ENCODE measurements around the gene PTPRA. TPM values are rescaled to one million over a fixed set of nuclear protein-coding genes. Genes with fewer than 3 reads are reported as not detected.

Gene PTPRA
- total RNA-seq, 1 experiment from 2014 or later, result 47.2 TPM

DNA sequence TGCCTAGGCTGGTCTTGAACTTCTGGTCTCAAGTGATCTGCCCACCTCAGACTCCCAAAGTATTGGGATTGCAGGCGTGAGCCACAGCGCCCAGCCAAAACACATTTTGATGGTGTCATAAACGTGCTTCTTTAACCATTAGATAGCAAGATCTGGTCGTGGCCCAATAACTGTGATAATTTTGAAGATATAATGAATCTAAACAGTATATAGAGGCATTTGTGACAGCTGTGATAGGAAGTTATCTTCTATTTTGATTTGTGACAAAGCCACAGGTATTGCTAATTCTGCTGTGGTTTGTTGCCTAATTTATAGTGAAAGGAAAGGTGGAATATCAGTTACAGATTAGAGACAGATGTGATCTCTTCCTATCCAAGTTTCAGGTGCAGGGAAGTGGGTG, 197.4 kb downstream of the PTPRA start:
- CTCF ChIA-PET, result no interaction called here
- Mint-ChIP-seq H3K9me3 (peaks cover 18% of the 10 kb centered on the region), H3K27me3 (ENCODE audit: low read depth) (peaks cover 56% of the 10 kb centered on the region), H3K4me1 (peaks cover 6% of the 10 kb centered on the region), H3K27ac (no peak overlapping the region), H3K4me3 (peak overlapping the region; percentile 31; the same call in 1 of the 2 replicates), H3K36me3 (peaks cover 9% of the 10 kb centered on the region)
- DNase-seq (ENCODE audit: low spot score) (no peak), ATAC-seq (no peak)
- no peak for TF ChIP-seq ZNF423 (CRISPR knock-in tag; IDR thresholded peaks at IDR 0.05)
- TF ChIP-seq ZNF263 (CRISPR knock-in tag; IDR thresholded peaks at IDR 0.05; ENCODE audit: low read depth), result no peak
- TF ChIP-seq ZNF121 (CRISPR knock-in tag; IDR thresholded peaks at IDR 0.05), result no peak
- POLR2A ChIA-PET, result no interaction called here

DNA sequence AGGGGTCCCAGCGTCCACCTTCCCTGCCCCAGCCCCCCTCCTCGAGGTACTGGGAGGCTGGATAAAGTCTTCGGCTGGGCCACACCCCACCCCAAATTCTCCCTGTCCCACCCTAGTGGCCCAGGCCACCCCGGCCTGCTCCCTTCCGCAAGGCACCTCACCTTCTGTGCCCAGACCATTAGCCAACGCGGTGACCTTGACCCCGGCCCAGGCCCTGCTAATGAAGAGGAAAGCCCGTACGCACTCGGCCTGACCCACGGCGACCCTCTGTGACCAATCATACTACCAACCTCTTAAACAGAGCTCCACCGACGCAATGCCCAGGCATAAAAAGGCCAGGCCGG, 198.0 kb downstream of the PTPRA start:
- CTCF ChIA-PET, result interaction anchor here (2.8 kb wide), 1 partner anchor 18 kb away, joined by 16 read pairs; no protein-coding TSS in a partner anchor
- ATAC-seq (no peak), DNase-seq (ENCODE audit: low spot score) (no peak)
- Mint-ChIP-seq H3K4me1 (peaks cover 6% of the 10 kb centered on the region), H3K27me3 (ENCODE audit: low read depth) (peaks cover 56% of the 10 kb centered on the region), H3K27ac (no peak overlapping the region), H3K36me3 (peaks cover 9% of the 10 kb centered on the region), H3K9me3 (peaks cover 19% of the 10 kb centered on the region), H3K4me3 (peak overlapping the region; percentile 31)
- POLR2A ChIA-PET, result no interaction called here
- no peak for TF ChIP-seq ELF4 (CRISPR knock-in tag; IDR thresholded peaks at IDR 0.05; ENCODE audit: low read depth)
- TF ChIP-seq, protein P1, sequence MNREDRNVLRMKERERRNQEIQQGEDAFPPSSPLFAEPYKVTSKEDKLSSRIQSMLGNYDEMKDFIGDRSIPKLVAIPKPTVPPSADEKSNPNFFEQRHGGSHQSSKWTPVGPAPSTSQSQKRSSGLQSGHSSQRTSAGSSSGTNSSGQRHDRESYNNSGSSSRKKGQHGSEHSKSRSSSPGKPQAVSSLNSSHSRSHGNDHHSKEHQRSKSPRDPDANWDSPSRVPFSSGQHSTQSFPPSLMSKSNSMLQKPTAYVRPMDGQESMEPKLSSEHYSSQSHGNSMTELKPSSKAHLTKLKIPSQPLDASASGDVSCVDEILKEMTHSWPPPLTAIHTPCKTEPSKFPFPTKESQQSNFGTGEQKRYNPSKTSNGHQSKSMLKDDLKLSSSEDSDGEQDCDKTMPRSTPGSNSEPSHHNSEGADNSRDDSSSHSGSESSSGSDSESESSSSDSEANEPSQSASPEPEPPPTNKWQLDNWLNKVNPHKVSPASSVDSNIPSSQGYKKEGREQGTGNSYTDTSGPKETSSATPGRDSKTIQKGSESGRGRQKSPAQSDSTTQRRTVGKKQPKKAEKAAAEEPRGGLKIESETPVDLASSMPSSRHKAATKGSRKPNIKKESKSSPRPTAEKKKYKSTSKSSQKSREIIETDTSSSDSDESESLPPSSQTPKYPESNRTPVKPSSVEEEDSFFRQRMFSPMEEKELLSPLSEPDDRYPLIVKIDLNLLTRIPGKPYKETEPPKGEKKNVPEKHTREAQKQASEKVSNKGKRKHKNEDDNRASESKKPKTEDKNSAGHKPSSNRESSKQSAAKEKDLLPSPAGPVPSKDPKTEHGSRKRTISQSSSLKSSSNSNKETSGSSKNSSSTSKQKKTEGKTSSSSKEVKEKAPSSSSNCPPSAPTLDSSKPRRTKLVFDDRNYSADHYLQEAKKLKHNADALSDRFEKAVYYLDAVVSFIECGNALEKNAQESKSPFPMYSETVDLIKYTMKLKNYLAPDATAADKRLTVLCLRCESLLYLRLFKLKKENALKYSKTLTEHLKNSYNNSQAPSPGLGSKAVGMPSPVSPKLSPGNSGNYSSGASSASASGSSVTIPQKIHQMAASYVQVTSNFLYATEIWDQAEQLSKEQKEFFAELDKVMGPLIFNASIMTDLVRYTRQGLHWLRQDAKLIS (CRISPR knock-in tag; IDR thresholded peaks at IDR 0.05; ENCODE audit: borderline replicate concordance), result no peak
- TF ChIP-seq E2F1 (CRISPR knock-in tag; IDR thresholded peaks at IDR 0.05), result no peak
- TF ChIP-seq ZBTB21 (CRISPR knock-in tag; IDR thresholded peaks at IDR 0.05; ENCODE audit: borderline replicate concordance), result no peak
- TF ChIP-seq SMAD4 (CRISPR knock-in tag; IDR thresholded peaks at IDR 0.05), result no peak
- TF ChIP-seq ETV6 (CRISPR knock-in tag; IDR thresholded peaks at IDR 0.05), result no peak
- TF ChIP-seq NFE2L1 (CRISPR knock-in tag; IDR thresholded peaks at IDR 0.05), result no peak
- TF ChIP-seq, protein P2, sequence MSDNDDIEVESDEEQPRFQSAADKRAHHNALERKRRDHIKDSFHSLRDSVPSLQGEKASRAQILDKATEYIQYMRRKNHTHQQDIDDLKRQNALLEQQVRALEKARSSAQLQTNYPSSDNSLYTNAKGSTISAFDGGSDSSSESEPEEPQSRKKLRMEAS (CRISPR knock-in tag; IDR thresholded peaks at IDR 0.05), result no peak

GRCh38 chr20:3071610-3072529, 198.6 kb downstream of the PTPRA start, which contains the start of gene OXT:
Gene OXT (plus strand): TSS chr20:3071620. CDS start chr20:3071656, 36 bp downstream.
- H3K27me3 Mint-ChIP-seq (ENCODE audit: low read depth), result peaks cover 54% of the 10 kb centered on the region
- peak; percentile 67 for ATAC-seq
- peaks cover 9% of the 10 kb centered on the region for H3K36me3 Mint-ChIP-seq
- ChIA-PET POLR2A (interaction anchor here (0.8 kb wide), 1 partner anchor 18 kb away, joined by 6 read pairs; no protein-coding TSS in a partner anchor), CTCF (interaction anchor here (2.8 kb wide), 1 partner anchor 18 kb away, joined by 16 read pairs; no protein-coding TSS in a partner anchor)
- H3K9me3 Mint-ChIP-seq, result peaks cover 19% of the 10 kb centered on the region
- peak; percentile 69 for DNase-seq (ENCODE audit: low spot score)
- H3K4me1 Mint-ChIP-seq, result peaks cover 6% of the 10 kb centered on the region
- no peak within 1 kb of the TSS for H3K27ac Mint-ChIP-seq
- peak within 1 kb of the TSS; percentile 66 for H3K4me3 Mint-ChIP-seq
- TF ChIP-seq ZNF232 (CRISPR knock-in tag; IDR thresholded peaks at IDR 0.05) (peak; percentile 92; the same call in 1 of the 2 replicates), ZBTB21 (CRISPR knock-in tag; IDR thresholded peaks at IDR 0.05; ENCODE audit: borderline replicate concordance) (peak; percentile 12), MLX (CRISPR knock-in tag; IDR thresholded peaks at IDR 0.05) (0 out of 2 replicates have a peak, but pooled peaks have one; percentile 8), ZNF263 (CRISPR knock-in tag; IDR thresholded peaks at IDR 0.05; ENCODE audit: low read depth) (peak; percentile 60; the same call in 1 of the 2 replicates), E2F4 (CRISPR knock-in tag; IDR thresholded peaks at IDR 0.05; ENCODE audit: borderline replicate concordance, low read depth) (peak; percentile 28; the same call in 1 of the 2 replicates), EMX1 (CRISPR knock-in tag; IDR thresholded peaks at IDR 0.05) (no peak), CREM (CRISPR knock-in tag; IDR thresholded peaks at IDR 0.05) (no peak), TEAD4 (CRISPR knock-in tag; IDR thresholded peaks at IDR 0.05) (no peak)
- TF ChIP-seq, protein P3, sequence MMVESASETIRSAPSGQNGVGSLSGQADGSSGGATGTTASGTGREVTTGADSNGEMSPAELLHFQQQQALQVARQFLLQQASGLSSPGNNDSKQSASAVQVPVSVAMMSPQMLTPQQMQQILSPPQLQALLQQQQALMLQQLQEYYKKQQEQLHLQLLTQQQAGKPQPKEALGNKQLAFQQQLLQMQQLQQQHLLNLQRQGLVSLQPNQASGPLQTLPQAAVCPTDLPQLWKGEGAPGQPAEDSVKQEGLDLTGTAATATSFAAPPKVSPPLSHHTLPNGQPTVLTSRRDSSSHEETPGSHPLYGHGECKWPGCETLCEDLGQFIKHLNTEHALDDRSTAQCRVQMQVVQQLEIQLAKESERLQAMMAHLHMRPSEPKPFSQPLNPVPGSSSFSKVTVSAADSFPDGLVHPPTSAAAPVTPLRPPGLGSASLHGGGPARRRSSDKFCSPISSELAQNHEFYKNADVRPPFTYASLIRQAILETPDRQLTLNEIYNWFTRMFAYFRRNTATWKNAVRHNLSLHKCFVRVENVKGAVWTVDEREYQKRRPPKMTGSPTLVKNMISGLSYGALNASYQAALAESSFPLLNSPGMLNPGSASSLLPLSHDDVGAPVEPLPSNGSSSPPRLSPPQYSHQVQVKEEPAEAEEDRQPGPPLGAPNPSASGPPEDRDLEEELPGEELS (CRISPR knock-in tag; IDR thresholded peaks at IDR 0.05), result peak; percentile 95
- TF ChIP-seq, protein P4, sequence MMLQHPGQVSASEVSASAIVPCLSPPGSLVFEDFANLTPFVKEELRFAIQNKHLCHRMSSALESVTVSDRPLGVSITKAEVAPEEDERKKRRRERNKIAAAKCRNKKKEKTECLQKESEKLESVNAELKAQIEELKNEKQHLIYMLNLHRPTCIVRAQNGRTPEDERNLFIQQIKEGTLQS (CRISPR knock-in tag; conservative IDR thresholded peaks at IDR 0.05), result no peak

All from WTC11 (cell line).